22Rv1 (cell line): ENCODE data around the gene KAZN.

Experiments used
- CTCF ChIP-seq: fragments of 450-650 bp; IDR thresholded peaks from 2 replicates; pipeline ENCODE4 v1.5.1; 2017; ENCODE audit warnings: mild to moderate bottlenecking
- ZFX ChIP-seq: fragments of 450-650 bp; IDR thresholded peaks from 2 replicates; pipeline ENCODE4 v1.6.1; 2017; ENCODE audit warnings: antibody characterized with exemption, borderline replicate concordance

GRCh38 chr1:14659913-14660312, 61.4 kb downstream of the KAZN start:
- TF ChIP-seq CTCF = no peak
- no peak for TF ChIP-seq ZFX
